Measurements from ENCODE around the gene DDX1.
A peak's percentile ranks its signal among the peaks of the same experiment; 100 is the strongest.

DDX1 gene

DNA sequence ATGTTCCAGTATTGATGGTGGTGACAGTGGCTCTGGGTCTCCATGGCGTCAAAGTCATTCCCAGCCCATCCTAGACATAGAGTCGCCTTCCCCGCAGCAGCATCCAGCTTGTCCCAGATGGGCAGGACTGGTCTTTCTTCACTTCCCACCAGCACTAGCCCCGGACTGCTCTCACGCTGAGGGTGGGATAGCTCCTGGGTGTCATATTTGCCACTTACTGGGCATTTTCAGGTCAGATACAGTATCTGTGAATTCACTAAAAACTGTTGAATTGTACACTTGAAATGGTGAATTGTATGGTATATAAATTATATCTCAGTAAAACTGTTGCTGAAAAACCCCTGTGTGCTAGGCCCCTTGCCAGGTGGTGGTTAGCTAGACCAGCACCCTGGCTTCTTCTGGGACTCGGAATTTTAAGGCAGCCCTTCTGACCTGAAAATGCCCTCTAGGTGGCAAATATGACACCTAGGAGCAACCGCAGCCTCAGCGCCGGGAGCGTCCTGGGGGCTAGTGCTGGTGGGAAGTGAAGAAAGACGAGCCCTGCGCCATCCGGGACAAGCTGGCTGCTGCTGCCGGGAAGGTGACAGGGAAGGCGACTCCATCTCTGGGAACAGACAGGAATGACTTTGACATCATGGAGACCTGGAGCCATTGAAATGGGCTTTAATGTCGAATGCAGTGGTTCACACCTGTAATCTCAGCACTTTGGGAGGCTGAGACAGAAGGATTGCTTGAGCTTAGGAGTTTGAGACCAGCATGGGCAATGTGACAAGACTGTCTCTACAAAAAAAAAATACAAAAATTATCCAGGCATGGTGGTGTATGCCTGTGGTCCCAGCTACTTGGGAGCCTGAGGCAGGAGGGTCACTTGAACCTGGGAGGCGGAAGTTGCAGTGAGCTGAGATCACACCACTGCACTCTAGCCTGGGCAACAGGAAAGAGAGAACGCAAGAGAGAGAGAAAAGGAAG lies 56.2 kb downstream of the DDX1 start:
- no peak for DNase-seq

DNA sequence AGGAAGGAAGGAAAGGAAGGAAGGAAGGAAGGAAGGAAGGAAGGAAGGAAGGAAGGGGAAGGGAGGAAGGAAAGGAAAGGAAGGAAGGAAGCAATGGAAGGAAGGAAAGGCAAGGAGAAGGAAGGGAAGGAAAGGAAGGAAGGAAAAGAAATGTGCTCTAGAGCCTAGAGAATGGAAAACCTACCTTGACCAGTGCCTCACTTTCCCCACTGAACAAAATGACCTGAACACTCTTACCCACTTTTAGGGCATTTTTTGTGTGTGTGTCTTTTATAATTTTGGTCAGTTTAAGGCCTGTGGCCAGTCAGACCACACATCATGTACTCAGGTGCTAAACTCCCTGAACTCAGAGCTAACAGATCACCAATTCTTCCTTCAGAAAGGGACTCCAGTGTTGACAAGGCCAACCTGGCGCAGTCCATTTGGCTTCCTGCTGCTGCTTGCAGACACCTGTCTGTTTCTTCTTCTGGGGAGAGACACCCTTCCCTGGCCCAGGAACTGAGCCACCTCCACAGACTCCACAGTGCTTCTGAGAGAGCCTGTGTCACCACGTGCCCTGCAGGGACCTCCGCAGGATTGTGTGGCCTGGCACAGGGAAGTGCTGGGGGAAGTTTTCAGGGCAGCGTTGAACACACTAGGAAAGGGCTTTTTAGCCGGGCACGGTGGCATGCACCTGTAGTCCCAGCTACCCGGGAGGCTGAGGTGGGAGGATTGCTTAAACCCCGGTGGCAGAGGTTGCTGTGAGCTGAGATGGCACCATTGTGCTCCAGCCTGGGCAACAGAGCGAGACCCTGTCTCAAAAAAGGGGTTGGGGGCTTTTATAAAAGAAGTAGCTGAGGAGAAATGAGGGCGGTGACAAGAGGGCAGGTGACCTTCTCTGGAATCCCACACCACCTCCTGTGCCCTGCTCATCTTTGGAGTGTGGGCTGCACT lies 57.2 kb downstream of the DDX1 start:
- no peak for DNase-seq

DNA sequence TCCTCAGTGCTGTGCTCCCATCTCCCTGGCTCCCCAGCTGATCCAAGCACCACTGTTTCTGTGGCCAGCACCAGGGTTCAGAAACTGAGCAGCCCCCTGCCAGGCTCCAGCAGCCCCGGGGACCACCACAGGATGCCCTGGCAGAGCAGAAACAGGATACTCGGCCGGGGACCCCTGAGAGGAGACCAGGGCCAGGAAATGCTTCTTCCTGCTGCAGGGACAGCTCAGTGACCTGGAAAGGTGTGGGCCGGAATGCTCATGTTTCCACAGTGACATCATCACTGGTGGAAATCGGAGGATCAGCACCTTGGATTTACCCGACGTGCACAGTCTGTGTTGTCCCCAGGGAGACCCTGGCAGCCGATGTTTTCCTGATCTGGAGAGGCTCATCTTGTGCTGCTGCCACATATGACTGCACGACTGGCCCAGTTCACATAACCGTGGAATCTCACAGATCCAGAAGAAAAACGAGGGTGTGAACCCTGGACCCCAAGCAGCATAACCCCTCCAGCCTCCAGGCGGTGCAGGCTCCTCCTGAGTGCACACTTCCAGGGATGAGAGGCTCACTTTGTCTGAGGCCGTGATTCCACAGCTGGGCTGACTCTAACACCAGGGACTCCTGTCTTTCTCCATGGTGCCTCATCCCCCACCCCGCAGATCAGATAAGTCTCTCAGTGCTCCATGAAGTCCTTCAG lies 58.0 kb downstream of the DDX1 start:
- peak; percentile 5 for DNase-seq

DNA sequence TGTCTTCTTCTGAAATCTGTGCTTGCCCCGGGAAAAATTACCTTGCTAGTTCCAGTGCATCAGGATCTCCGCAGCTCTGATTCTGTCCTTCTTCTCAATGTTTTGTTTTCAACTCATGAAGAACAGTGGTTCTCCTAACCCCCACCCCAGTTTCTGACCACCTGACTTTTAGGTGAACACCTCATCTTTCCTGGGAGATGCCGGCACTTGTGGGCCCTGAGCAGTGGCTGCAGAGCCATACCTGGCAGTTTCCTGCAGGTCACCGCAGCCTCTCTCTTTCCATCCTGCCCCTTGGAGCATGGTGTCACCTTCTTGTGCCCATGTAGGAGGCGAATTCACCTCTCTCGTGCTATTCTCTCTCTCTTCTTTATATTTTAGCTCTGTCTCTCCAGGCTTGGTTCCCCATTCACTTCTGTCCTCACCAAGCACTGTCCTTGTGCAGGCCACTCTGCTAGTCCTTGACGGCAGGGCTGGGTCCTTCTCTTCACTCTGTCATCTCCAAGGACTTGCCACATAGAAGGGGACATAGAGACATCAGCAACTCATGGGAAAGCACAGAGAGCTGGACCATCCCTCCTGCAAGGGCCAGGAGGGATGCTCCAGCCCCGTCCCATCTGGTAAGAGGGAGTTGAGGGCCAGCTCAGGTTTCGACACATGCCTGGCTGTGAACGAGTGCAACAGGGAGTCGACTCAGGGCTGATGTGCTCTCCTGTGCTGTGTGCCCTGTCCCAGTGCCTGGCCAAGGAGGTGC lies 59.1 kb downstream of the DDX1 start:
- DNase-seq = no peak

DNA sequence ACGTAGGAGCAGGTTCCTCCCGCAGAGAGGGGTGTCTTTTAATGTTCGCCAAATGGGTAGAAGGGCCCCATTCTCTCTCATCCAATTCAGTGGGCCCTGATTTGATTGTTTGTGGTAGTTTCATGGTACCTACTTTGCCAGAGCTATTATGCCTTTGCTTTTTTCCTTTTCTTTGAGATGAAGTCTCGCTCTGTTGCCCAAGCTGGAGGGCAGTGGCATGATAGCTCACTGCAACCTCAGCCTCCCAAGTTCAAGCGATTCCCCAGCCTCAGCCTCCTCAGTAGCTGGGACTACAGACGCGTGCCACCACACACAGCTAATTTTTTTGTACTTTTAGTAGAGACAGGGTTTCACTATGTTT lies 59.7 kb downstream of the DDX1 start:
- DNase-seq = no peak

DNA sequence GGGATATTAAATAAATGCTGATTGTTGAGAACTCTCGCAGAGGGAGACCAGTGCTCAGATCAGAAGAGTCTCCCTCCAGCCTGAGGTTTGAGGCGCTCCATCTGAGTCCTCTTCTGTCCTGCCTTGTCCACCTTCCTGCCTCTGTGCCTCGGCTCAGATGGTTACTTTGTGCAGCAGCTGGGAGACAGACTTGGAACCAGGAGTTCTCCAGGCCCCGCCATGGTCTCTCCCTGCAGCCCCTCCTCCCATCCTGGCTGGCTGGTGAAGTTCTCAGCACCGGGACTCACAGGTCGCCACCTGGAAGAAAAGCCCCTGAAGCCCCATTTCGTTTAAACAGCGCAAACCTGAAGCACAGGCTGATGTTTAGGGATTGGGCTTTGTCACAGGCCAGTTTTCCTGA lies 60.6 kb downstream of the DDX1 start:
- DNase-seq = no peak

DNA sequence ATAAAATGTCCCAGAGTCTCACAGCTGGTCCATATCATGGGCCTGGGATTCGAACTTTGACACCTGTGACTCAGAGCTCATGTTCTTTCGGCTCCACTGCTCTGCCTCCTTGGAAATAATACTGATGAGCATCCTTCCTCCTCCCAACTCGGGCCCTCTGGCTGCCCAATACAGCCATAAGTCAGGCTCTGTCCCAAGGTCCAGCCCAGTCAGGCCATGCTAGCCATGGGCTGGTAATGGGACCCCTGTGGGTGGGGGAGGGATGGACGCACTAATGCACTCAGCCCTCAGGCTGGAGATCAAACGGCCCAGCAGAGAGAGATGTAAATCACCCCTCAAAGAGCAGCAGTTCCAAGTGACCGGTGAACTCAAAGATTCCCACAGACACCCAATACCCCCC lies 61.1 kb downstream of the DDX1 start:
- no peak for DNase-seq

DNA sequence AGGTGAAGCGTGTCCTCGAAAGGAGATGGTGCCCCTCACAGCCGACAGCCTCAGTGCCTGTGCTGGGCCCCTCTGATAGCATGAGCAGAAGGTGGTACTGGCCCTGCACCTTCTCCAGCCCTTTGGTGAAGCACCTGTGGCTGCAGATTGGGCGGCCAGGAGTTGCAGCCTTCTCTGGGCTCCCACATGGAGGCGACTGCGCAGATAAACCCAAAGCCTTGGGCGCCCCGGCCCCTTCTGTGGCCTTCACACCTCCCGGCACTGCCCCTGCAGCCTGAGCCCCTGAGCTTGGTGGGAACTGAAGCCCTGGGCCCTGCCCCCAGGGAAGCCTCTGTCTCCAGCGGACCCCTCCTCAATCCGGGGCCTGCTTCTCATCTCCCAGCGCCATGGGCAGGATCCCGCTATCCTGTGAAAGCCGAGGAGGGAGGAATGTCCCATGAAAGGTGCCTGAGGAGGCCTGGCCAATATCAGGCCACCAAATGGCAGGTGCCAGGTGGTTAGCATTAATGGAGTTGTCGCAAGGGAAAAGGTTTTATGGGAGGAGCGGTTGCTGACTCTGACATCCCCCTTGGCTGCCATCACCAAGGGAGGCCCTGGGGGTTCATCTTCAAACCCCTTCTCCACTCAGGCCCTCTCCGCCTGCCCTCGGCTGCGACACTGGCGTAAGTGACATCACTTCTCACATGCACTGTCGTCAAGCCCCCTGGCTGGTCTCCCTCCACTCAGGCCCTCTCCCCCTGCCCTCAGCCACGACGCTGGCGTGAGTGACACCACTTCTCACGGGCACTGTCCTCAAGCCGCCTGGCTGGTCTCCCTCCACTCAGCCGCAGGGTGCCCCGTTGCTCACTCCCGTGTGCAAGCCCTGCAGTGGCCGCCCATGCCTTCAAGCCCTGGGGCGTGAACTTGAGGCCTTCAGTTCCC lies 62.4 kb downstream of the DDX1 start:
- DNase-seq = no peak

DNA sequence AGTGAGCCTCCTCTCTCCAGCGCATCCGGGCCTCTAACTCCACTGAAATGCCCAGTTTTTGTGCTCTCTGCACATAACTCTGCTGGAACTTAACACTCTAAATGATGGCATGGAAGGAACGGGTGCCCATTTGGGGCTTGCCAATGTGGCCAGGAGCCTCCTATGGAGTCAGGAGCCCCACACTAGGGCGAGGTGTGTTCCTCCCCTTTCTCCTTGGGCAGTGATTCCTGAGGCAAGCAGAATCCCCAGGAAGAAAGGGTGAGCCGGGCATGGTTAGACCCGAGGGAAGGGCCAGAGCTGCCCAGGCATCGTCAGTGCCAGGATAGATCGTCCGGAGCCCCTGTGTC lies 63.0 kb downstream of the DDX1 start:
- DNase-seq = no peak

DNA sequence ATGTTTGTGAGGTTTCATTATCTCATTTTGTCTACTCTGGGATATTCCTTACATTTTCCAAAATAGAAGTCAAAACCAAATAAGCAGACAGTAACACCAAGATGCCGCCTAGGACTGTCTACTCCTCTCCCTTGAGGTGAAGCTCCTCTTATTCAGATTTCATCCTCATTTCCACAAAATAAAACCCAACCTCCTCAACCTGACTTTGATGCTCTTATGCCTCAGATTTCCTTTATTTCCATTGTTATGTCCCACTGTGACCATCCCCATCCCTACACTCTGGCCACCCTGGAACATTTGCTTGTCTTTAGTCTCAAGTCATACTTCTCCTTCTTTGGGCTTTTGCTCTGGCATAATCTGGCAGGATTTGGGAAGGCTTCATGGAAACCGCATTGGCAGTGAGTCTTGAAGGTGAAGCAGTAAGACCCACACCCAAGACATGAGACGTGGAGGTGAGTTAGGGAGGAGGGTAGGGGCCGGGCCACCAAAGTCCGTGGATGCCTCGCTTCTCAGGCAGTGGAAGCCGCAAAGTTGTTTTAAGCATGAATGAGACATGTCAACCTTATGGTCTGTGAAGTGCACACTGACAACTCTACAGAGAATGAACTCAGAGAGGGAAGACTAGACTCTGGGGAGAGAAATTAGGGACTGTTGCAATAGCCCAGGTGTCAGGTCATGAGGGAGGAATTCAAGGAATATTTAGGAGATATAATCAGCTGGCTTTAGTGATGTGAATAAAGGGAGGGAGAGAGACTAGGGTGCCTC lies 63.6 kb downstream of the DDX1 start:
- no peak for DNase-seq

DNA sequence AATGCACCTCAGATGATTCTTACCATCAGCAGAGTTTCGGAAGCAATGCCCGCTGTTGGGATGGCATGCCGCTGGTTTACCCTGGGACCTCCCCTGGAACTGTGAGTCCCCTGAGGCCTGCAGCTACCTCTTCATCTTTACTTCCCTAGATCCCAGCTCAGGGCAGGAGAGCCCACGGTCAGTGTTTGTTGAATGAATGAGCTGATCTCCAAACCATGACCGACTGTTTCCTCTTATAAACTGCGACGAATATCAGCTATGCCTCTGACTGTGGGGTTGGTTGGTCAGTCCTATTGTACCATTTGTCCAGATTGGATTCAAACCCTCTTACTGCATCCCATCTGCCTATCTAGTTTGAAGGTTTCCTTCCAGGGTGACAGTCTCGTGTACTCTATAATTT lies 64.4 kb downstream of the DDX1 start:
- no peak for DNase-seq

DNA sequence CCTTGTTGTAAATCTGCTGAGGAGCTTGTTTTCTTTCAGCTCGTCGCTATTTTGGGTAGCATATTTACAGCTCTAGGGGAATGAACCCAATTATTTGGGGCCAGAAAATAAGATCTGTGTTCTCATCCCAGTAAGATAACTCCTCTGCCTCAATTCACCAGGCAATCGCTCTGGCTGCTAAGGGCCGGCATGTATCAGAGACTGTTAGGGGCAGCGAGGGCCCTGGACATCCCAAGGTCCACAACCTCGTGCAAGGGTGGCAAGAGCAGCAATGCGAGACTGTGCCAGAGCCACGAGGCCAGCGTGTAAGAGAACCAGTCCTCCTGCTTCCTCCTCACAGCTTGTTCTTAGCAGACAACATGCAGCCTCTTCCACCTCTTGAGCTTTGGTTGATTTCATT lies 66.1 kb downstream of the DDX1 start:
- DNase-seq = no peak

DNA sequence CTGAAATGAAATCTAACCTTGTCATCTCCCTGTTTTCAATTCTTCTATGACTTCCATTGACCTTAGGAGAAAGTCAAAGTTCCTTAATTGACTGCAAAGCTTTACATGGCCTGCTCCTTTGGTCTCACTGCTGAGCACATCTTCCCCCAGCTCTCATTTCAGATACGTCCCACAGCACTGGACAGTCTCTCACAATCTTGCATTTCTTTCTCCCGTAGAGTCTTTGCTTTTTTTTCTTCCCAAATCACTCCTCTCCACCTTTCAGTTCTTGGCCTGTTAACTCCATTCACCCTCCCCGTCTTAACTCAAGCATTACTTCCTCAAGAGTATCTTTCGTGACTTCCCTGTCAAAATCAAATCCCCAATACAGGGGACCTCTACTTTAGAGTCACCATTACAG lies 67.2 kb downstream of the DDX1 start:
- DNase-seq = no peak

DNA sequence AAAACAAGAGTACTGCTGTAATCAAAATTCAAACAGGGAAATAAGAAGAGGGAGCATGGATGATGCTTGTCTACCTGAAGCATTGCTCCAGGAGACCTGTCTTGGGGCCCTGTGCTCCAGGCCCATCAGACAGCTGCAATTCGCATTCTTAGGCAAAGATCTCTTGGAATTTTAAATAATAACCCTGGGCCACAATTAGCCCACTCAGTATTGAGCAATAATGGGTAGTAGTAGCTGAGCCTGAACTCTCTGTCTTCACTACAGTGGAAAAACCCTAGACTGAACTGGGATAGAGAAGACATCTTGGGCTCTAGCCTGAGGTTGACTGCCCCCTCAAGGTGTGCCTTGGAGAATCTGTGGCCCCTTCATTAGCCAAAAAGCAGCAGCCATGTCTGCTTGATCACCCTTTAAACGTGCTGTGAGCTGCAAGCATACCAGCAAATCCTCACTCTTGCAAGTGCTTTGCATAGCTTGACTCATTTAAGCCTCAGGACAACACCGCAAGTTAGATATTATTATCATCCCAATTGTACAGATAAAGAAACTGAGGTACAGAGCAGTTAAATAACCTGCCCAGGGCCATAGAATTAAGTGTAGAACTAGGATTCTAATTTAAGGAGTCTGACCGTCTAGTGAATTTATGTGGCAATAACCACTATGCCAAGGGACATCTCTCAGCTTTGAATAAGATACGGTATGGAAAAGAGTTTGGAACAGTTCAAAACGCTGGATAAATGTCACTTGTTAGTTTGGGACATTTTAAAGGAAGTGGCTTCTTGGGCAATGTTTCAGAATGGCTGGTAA lies 69.0 kb downstream of the DDX1 start:
- no peak for DNase-seq

DNA sequence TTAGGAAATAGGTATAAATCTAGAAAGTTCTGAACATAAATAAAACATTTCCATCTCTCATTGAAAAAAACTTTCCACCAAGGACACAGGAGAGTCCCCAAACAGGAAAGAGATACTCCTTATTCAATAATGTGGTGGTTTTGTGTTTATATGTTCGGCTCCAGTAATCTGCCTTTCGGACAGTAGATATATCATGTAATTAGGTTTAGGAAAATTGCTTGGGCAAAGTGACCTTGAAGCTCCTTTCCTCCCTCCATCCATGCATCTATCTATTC lies 69.6 kb downstream of the DDX1 start:
- DNase-seq = no peak

DNA sequence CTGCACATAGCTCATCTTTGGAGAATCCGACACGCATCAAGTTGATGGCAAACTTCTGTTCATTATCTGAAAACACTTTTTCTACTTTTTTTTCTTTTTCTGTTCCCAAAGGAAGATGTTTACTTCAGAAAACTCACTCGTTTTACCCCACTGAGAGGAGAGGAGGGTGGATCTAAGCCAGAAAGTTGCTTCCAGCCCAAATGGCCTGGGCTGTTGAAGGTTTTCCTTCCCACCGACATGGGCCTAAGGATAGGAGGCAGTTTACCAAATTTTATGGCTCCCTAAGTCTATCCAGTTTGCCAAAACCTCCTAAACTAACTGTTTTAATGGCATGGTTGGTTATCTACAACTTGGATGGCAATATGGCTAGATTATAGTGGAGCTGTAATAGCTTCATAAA lies 70.4 kb downstream of the DDX1 start:
- DNase-seq = no peak

DNA sequence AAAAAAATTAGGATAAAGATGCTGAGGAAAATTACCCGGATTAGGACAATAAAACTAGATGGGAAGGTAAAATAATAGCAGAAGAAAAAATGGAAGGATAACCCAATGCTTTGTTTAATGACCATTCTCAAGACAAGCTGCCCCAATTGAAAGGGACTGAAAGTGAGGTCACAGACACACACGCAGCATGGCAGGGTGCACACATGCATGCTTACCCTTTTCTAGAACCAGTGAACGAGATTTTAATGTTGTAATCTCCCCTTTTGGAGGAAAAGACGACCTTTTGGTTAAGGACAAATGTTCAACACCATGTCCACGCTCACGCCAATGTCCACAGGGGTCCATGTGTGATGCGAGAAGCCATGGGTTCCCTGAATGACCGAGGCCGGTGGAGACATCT lies 70.9 kb downstream of the DDX1 start:
- DNase-seq = no peak

DNA sequence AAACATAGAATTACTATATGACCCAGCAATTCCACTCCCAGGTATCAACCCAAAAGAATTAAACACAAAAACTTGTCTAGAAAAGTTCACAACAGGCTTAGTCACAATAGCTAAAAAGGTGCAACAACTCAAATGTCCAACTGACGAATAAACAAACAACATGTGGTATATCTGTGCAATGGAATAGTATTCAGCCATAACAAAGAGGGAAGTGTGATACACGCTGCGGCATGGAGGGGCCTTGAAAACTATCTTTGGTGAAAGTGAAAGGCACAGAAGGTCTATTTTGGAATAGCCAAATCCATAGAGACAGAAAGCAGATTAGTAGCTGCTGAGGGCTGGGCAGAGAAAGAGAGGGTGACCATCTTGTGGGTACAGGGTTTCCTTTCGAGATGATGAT lies 72.1 kb downstream of the DDX1 start:
- no peak for DNase-seq

DNA sequence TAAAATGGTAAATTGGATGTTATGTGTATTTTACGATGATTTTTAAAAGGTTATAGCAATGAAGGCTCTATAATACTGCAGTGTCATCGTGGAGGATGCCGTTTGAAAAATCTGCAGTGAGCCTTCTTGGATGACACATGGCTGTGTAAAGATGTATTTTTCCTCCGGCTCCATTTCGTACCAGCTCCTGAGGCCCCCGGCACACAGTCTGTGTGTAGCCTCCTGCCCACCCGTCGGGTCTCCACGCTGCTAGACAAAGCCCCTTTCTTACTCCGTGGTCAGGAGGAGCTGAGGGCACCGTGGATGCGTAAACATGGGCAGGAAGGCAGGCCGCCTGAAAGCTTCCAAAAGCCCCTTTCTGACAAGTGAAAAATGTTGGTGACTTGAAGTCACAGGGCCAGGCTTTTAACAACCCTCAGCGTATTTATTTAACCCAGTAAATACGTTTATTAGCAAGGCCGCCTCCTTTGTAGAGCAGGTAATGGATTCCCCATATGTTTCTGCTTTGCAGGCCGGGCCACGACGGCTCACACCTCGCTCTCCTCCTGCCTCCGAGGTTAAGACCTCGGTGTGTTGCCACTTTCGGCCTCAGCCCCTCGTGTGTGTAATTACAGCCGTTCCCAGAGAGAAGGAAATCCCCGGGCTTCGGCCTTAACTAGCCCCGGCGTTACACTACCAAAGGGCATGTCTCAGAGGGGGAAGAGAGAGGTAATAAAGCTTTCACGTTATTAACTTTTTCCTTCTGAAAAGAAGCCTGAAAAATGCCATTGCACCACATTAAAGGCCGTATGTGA lies 72.8 kb downstream of the DDX1 start:
- no peak for DNase-seq

Measured in DMS53 (cell line).